ENCODE measurements around the gene GREM2. TPM values are rescaled to one million over a fixed set of nuclear protein-coding genes. Genes with fewer than 3 reads are reported as not detected.
A peak's percentile ranks its signal among the peaks of the same experiment; 100 is the strongest.

Gene GREM2
- total RNA-seq = not detected
- 0.61 TPM for polyA plus RNA-seq

DNA sequence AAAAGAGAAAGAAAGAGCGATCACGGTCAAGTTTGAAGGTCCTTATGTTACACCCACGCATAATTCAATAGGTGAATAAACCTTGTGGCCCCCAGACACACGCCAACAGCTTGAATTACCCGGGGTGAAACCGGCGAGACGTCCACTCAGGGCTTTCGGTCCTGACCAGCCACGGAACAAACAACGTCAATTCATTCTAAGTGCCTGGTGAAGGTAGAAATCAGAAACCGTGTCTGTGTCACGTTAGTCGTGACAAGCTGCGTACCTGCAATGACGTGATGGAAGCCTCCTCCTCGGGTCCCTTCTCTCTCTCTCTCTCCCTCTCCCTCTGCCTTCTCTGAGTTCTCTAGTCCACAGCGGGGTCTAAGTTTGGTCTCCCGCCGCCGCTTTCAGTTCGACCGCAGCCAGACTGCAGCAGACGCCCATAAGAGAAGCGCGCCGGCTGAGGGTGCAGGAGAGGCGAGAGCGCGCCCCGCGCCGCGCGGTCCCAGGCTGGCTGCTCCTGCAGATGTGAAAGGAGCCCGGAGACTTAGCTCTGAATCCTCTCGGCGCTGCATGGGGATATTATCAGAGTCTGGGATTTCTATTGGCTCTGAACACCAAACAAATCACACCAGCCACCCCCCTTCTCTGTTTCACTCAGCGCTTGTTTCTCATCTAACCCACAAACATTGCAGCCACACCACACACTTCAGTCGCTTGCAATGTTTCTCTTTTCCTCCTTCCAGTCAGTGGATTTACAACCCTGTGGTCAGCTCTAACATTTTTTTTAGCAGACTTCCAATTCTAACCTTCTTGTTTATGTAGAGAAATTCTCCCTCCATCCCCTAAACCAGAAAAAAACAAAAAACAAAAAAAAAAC is at the start of gene GREM2:
TSS of gene GREM2 (minus strand) at position 537 of the 862 bp plus-strand sequence. CDS start 118,680 bp downstream, outside the sequence.
- DNase-seq = peak in 4 of 5 donors; percentile 1 to 31 (median 20)
- Histone ChIP-seq H3K27ac (ENCODE audit: low read depth, low read length) (no peak within 1 kb of the TSS), H3K27me3 (ENCODE audit: insufficient read depth, low read length, poor library complexity, severe bottlenecking) (no peaks in the 10 kb centered on the region), H3K36me3 (ENCODE audit: insufficient read depth, low read length) (no peaks in the 10 kb centered on the region), H3K4me1 (ENCODE audit: insufficient read depth, low read length) (peaks cover 17% of the 10 kb centered on the region), H3K4me3 (ENCODE audit: low read length) (peak within 1 kb of the TSS; percentile 62), H3K9me3 (ENCODE audit: low read length) (no peaks in the 10 kb centered on the region)
- H3K36me3 Mint-ChIP-seq = no peaks in the 10 kb centered on the region
- CTCF ChIA-PET = no interaction called here
- POLR2A ChIA-PET = no interaction called here
- H3K27me3 Mint-ChIP-seq = peaks cover 9 to 24% of the 10 kb centered on the region in 2 donors
- peak within 1 kb of the TSS; percentile 29 to 96 (median 86) for H3K27ac Mint-ChIP-seq
- H3K4me3 Mint-ChIP-seq = peak within 1 kb of the TSS; percentile 79 to 98 (median 91)
- peaks cover 26 to 42% (median 37%) of the 10 kb centered on the region in 3 donors for H3K4me1 Mint-ChIP-seq
- H3K9me3 Mint-ChIP-seq = no peaks in the 10 kb centered on the region

DNA sequence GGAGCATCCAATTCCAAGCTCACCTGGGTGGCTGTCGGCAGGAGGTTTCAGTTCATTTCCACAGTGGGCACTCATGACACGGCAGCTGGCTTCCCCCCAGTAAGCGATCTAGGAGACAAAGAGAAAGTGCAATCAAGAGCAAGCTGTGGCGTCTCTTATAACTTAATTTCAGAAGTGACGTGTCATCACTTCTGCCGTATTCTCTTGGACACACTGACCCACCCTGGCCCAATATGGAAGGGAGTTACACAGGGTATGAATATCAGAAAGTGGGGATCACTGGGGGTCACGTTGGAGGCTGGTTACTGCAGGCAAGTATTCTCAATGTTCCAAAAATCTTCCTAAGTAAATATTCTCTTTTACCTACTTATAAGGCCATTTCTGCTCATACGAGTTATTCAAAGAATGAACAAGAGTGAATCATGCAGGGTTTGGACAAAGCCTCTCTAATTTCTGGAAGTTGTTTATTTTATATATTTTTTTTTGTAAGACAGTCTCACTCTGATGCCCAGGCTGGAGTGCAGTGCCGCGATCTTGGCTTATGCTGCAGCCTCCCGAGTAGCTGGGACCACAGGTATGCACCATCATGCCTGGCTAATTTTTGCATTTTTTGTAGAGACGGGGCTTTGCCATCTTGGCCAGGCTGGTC is 46.5 kb upstream of the GREM2 start:
- no peak for DNase-seq
- Mint-ChIP-seq H3K36me3 (peaks cover 0 to 4% (median 0%) of the 10 kb centered on the region in 3 donors), H3K4me1 (no peaks in the 10 kb centered on the region), H3K27ac (no peak overlapping the region), H3K4me3 (no peak overlapping the region), H3K27me3 (peaks cover 0 to 6% of the 10 kb centered on the region in 2 donors), H3K9me3 (peaks cover 0 to 13% (median 2%) of the 10 kb centered on the region in 5 donors)
- H3K4me3 ChIP-seq (ENCODE audit: low read length) = no peak overlapping the region
- no peaks in the 10 kb centered on the region for H3K36me3 ChIP-seq (ENCODE audit: insufficient read depth, low read length)
- H3K4me1 ChIP-seq (ENCODE audit: insufficient read depth, low read length) = no peaks in the 10 kb centered on the region
- CTCF ChIA-PET = no interaction called here
- H3K27me3 ChIP-seq (ENCODE audit: insufficient read depth, low read length, poor library complexity, severe bottlenecking) = no peaks in the 10 kb centered on the region
- no peaks in the 10 kb centered on the region for H3K9me3 ChIP-seq (ENCODE audit: low read length)
- POLR2A ChIA-PET = no interaction called here
- H3K27ac ChIP-seq (ENCODE audit: low read depth, low read length) = no peak overlapping the region

DNA sequence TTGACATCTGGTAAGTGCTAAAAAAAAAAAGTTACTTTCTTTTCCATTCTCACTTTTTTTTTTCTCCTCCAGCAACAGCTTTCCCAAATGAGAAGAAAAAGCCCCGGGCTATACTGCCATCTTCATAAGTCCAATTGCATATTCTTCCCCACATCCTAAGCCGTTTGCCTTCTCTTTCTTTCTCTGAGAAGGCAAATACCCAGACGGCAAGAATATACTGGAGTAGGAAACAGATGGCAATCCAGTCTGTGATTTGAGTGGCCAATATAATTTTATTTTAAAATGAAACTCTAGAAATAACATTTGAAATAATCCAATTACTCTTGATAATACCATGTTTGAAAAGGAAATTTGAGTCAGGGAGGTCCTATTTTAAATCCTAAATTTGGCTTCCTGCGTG is 44.6 kb upstream of the GREM2 start:
- POLR2A ChIA-PET = no interaction called here

DNA sequence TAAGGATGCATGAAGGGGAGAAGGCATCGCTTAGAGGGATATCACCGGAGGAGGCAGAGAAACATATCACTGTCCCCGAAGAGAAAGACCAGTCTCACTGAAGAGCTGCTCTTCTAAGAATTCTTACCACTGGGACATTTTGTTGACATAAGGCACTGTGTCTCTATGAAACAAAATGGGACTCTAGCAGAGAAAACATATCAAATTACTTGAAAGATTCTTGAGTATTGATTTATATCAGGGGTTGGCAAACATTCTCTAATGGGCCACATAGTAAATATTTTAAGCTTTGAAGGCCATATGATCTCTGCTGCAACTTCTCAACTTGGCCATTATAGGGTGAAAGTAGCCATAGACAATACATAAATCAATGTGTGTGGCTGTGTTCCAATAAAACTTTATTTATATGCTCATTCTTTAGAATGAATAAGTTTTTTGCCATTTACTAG is 41.0 kb upstream of the GREM2 start:
- ChIA-PET CTCF (no interaction called here), POLR2A (no interaction called here)
- Histone ChIP-seq H3K27ac (ENCODE audit: low read depth, low read length) (no peak overlapping the region), H3K9me3 (ENCODE audit: low read length) (no peaks in the 10 kb centered on the region), H3K27me3 (ENCODE audit: insufficient read depth, low read length, poor library complexity, severe bottlenecking) (no peaks in the 10 kb centered on the region), H3K36me3 (ENCODE audit: insufficient read depth, low read length) (no peaks in the 10 kb centered on the region), H3K4me3 (ENCODE audit: low read length) (no peak overlapping the region), H3K4me1 (ENCODE audit: insufficient read depth, low read length) (no peaks in the 10 kb centered on the region)
- no peaks in the 10 kb centered on the region for H3K4me1 Mint-ChIP-seq
- H3K36me3 Mint-ChIP-seq = no peaks in the 10 kb centered on the region
- no peak overlapping the region for H3K4me3 Mint-ChIP-seq
- H3K27ac Mint-ChIP-seq = peak overlapping the region in 1 of 8 donors; percentile 13
- H3K9me3 Mint-ChIP-seq = peaks cover 0 to 5% (median 3%) of the 10 kb centered on the region in 5 donors
- no peak for DNase-seq
- H3K27me3 Mint-ChIP-seq = no peaks in the 10 kb centered on the region

More for the DNA sequence above, 44.6 kb upstream of the GREM2 start:
- Mint-ChIP-seq H3K4me1 (no peaks in the 10 kb centered on the region), H3K4me3 (no peak overlapping the region), H3K9me3 (peaks cover 0 to 13% (median 4%) of the 10 kb centered on the region in 5 donors), H3K36me3 (peaks cover 0 to 4% (median 0%) of the 10 kb centered on the region in 3 donors), H3K27me3 (peaks cover 0 to 2% of the 10 kb centered on the region in 2 donors), H3K27ac (no peak overlapping the region)
- Histone ChIP-seq H3K27ac (ENCODE audit: low read depth, low read length) (no peak overlapping the region), H3K4me3 (ENCODE audit: low read length) (no peak overlapping the region), H3K36me3 (ENCODE audit: insufficient read depth, low read length) (no peaks in the 10 kb centered on the region), H3K9me3 (ENCODE audit: low read length) (no peaks in the 10 kb centered on the region), H3K4me1 (ENCODE audit: insufficient read depth, low read length) (no peaks in the 10 kb centered on the region), H3K27me3 (ENCODE audit: insufficient read depth, low read length, poor library complexity, severe bottlenecking) (no peaks in the 10 kb centered on the region)
- CTCF ChIA-PET = no interaction called here
- no peak for DNase-seq

DNA sequence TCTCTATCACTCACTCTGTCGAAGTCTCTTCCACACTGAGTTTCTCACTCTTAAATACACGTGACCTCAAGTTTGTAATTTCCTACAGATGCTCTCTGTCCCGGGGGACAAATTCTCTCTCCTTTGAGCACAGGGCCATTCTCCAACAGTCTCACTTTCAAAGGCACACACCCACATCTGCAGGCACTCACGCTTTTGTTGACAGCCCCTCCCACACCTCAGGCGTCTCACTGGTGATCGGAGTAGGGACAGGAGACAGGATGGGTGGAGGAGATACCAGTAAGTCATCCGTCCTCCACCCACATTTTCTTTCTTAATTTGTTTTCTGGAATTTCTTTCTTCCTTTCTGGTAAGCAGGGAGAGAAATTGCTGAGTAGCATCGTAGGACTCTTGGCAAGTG is 40.6 kb upstream of the GREM2 start:
- H3K27ac Mint-ChIP-seq = peak overlapping the region in 1 of 8 donors; percentile 13
- ChIA-PET CTCF (no interaction called here), POLR2A (no interaction called here)

DNA sequence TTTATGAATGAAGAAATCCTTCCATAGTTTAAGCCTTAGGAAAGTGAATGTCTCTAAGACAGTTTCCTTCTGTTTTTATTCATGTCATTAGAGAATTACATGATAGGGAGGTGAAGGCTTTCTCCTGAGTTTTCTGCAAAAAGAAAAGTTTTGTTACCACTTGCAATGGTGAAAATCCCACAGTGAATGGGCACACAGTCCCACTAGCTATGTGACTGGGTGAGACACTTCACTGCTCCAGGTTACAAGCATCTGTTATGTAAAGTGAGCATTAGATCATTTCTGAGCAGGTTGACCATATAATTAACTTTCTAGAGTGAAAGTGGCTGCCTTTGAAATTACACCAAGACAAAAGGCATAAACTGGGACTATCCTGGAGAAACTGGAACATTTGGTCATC is 38.9 kb upstream of the GREM2 start:
- Histone ChIP-seq H3K36me3 (ENCODE audit: insufficient read depth, low read length) (no peaks in the 10 kb centered on the region), H3K9me3 (ENCODE audit: low read length) (no peaks in the 10 kb centered on the region), H3K27me3 (ENCODE audit: insufficient read depth, low read length, poor library complexity, severe bottlenecking) (no peaks in the 10 kb centered on the region), H3K27ac (ENCODE audit: low read depth, low read length) (no peak overlapping the region), H3K4me3 (ENCODE audit: low read length) (no peak overlapping the region), H3K4me1 (ENCODE audit: insufficient read depth, low read length) (no peaks in the 10 kb centered on the region)
- H3K27me3 Mint-ChIP-seq = no peaks in the 10 kb centered on the region
- H3K4me1 Mint-ChIP-seq = no peaks in the 10 kb centered on the region
- no peak overlapping the region for H3K27ac Mint-ChIP-seq
- ChIA-PET CTCF (no interaction called here), POLR2A (no interaction called here)
- no peak for DNase-seq
- no peaks in the 10 kb centered on the region for H3K36me3 Mint-ChIP-seq
- peaks cover 0 to 5% (median 4%) of the 10 kb centered on the region in 5 donors for H3K9me3 Mint-ChIP-seq
- H3K4me3 Mint-ChIP-seq = no peak overlapping the region

More for the DNA sequence above, 40.6 kb upstream of the GREM2 start:
- Histone ChIP-seq H3K27me3 (ENCODE audit: insufficient read depth, low read length, poor library complexity, severe bottlenecking) (no peaks in the 10 kb centered on the region), H3K9me3 (ENCODE audit: low read length) (no peaks in the 10 kb centered on the region), H3K4me3 (ENCODE audit: low read length) (no peak overlapping the region), H3K27ac (ENCODE audit: low read depth, low read length) (no peak overlapping the region), H3K36me3 (ENCODE audit: insufficient read depth, low read length) (no peaks in the 10 kb centered on the region), H3K4me1 (ENCODE audit: insufficient read depth, low read length) (no peaks in the 10 kb centered on the region)
- Mint-ChIP-seq H3K4me1 (no peaks in the 10 kb centered on the region), H3K9me3 (peaks cover 0 to 5% (median 4%) of the 10 kb centered on the region in 5 donors), H3K4me3 (no peak overlapping the region), H3K36me3 (no peaks in the 10 kb centered on the region), H3K27me3 (no peaks in the 10 kb centered on the region)
- DNase-seq = no peak

DNA sequence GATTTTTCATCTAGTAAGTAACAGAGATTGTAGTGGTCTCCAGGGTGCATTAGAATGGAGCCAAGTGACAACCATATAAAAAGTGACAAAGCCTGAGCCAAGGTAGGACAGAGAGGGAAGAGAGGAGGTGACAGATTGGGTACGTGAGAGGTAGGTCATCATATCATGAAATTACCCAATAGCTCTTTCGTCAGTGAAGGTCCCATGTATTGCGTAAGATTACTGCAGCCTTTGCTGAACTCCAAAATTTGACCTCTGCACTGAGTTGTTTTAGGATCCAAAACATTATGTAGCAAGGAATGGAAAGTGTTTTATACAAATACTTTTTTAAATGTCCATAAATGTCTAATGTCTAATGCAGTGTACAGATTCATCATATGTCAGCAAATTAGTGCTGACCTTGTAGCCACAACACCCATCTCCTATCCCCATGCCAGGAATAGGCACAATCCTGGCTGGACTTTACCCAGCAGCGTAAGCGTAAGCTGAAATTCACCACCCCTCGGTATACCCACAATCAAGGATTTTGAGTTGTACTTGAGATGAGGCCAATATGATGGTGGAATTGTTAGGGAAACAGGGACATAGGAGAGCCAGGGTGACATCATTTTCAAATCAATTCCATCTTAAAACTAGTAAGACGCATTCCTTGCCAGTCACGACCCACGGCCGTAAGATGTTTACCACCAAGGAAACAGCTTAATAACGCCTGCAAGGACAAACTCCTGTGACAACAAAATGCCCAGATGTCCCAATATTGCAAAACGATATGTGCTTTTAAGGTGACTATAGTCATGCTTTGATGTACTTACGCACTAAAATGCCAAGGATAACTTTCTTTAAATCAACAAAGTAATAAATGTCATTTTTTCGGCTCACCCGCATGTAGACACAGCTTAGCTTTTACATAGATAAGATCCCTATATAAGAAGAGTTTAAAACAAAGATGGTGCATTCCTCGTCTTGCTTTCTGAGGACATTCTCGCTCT is 38.1 kb upstream of the GREM2 start:
- ChIA-PET CTCF (no interaction called here), POLR2A (no interaction called here)
- H3K36me3 Mint-ChIP-seq = no peaks in the 10 kb centered on the region
- no peaks in the 10 kb centered on the region for H3K9me3 ChIP-seq (ENCODE audit: low read length)
- H3K4me3 ChIP-seq (ENCODE audit: low read length) = no peak overlapping the region
- H3K27me3 Mint-ChIP-seq = no peaks in the 10 kb centered on the region
- peaks cover 0 to 5% (median 4%) of the 10 kb centered on the region in 5 donors for H3K9me3 Mint-ChIP-seq
- H3K27ac Mint-ChIP-seq = no peak overlapping the region
- H3K4me1 ChIP-seq (ENCODE audit: insufficient read depth, low read length) = no peaks in the 10 kb centered on the region
- H3K4me3 Mint-ChIP-seq = no peak overlapping the region
- DNase-seq = no peak
- H3K27ac ChIP-seq (ENCODE audit: low read depth, low read length) = no peak overlapping the region
- H3K36me3 ChIP-seq (ENCODE audit: insufficient read depth, low read length) = no peaks in the 10 kb centered on the region
- H3K4me1 Mint-ChIP-seq = no peaks in the 10 kb centered on the region
- H3K27me3 ChIP-seq (ENCODE audit: insufficient read depth, low read length, poor library complexity, severe bottlenecking) = no peaks in the 10 kb centered on the region
